ENCODE results near the gene GTF3C1.

Gene GTF3C1

DNA sequence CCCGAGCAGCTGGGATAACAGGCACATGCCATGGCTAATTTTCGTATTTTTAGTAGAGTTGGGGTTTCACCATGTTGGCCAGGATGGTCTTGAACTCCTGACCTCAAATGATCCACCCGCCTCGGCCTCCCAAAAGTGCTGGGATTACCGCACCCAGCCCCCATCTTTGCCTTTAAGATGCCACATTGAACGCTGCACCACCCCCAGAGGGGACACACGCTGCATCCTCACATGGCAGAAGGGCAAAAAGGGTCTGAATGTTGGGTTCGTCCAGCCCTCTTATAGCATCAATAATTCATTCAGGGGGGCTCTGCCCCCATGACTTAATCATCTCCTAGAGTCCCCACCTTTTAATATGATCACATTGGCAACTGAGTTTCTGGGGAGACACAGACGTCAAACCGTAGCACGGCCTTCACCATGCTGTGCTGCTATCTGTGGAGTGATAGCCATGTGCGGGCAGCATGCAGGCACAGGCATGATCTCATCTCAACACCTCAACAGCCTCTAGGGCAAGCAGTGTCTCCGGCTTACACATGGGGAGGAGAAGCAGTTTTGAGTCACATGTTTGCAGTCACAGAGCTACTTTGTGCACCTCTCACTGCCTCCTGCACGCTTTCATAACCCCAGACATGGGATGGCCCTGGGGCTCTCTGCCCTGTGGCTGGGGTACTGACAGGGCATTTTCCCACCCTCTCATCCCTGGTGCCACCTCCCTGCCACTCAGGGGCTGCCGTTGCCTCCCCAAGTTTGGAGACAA lies 117.8 kb downstream of the GTF3C1 start:
- H3K4me3 ChIP-seq (ENCODE audit: low read length): no peak overlapping the region
- peaks cover 11% of the 10 kb centered on the region; the same call in 1 of the 2 replicates for H3K4me1 ChIP-seq (ENCODE audit: low read length)
- H3K9me3 ChIP-seq (replicated peaks; ENCODE audit: insufficient read depth, low read length): no peaks in the 10 kb centered on the region
- H3K27me3 ChIP-seq (replicated peaks; ENCODE audit: insufficient read depth, low read length): no peaks in the 10 kb centered on the region
- no peaks in the 10 kb centered on the region for H3K36me3 ChIP-seq (replicated peaks; ENCODE audit: insufficient read depth, low read length)
- H3F3A ChIP-seq (ENCODE audit: insufficient read depth, low read length): no peaks in the 10 kb centered on the region
- no peak overlapping the region for H3K9ac ChIP-seq (ENCODE audit: low read length)
- TF ChIP-seq EZH2 (optimal IDR thresholded peaks at IDR 0.05; ENCODE audit: low read depth, low read length) (no peak), EZH2phosphoT487 (IDR thresholded peaks at IDR 0.05; ENCODE audit: low read length) (no peak)
- TF ChIP-seq, protein P1, sequence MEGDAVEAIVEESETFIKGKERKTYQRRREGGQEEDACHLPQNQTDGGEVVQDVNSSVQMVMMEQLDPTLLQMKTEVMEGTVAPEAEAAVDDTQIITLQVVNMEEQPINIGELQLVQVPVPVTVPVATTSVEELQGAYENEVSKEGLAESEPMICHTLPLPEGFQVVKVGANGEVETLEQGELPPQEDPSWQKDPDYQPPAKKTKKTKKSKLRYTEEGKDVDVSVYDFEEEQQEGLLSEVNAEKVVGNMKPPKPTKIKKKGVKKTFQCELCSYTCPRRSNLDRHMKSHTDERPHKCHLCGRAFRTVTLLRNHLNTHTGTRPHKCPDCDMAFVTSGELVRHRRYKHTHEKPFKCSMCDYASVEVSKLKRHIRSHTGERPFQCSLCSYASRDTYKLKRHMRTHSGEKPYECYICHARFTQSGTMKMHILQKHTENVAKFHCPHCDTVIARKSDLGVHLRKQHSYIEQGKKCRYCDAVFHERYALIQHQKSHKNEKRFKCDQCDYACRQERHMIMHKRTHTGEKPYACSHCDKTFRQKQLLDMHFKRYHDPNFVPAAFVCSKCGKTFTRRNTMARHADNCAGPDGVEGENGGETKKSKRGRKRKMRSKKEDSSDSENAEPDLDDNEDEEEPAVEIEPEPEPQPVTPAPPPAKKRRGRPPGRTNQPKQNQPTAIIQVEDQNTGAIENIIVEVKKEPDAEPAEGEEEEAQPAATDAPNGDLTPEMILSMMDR (IDR thresholded peaks at IDR 0.05; ENCODE audit: low read length): no peak
- H4K20me1 ChIP-seq (ENCODE audit: insufficient read depth, low read length): no peaks in the 10 kb centered on the region
- no peaks in the 10 kb centered on the region for H3K9me2 ChIP-seq (replicated peaks; ENCODE audit: insufficient read depth, low read length)
- no peaks in the 10 kb centered on the region for H3K79me2 ChIP-seq (ENCODE audit: low read length)
- no peak for DNase-seq
- no peak overlapping the region for H3K27ac ChIP-seq (ENCODE audit: low read length)
- H2AFZ ChIP-seq (ENCODE audit: low read length): no peak overlapping the region
- no peak overlapping the region for H3K4me2 ChIP-seq (ENCODE audit: low read depth, low read length)

DNA sequence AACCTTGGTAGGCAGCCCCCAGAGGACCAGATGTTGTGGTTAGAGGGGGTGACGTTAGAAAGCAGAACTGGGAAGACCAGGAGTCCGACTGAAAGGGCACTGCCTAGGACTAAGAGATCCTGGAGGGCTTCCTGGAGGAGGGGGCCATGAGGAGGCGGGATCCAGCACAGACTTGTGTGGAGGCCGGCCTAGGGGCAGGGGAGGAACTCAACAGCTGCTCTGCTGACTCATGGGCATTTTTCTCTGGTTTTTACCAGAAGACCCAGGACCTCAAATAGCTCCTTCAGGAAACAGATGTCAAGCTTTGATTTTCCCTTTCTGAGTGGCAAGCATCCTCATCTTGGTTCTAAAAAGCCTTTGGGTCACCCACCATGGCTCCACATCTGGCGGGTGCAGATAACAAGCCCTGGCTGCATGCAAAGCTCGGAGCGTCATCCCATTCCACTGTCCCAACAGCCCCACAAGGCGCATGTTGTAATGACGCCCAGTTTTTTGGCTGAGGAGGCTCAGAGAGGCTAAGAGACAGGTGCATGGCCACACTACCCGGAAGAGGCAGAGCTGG lies 118.7 kb downstream of the GTF3C1 start:
- no peaks in the 10 kb centered on the region for H4K20me1 ChIP-seq (ENCODE audit: insufficient read depth, low read length)
- no peak overlapping the region for H2AFZ ChIP-seq (ENCODE audit: low read length)
- no peaks in the 10 kb centered on the region for H3F3A ChIP-seq (ENCODE audit: insufficient read depth, low read length)
- H3K27me3 ChIP-seq (replicated peaks; ENCODE audit: insufficient read depth, low read length): no peaks in the 10 kb centered on the region
- TF ChIP-seq EZH2 (optimal IDR thresholded peaks at IDR 0.05; ENCODE audit: low read depth, low read length): no peak
- TF ChIP-seq, protein P1 (IDR thresholded peaks at IDR 0.05; ENCODE audit: low read length): no peak
- H3K79me2 ChIP-seq (ENCODE audit: low read length): no peaks in the 10 kb centered on the region
- H3K36me3 ChIP-seq (replicated peaks; ENCODE audit: insufficient read depth, low read length): no peaks in the 10 kb centered on the region
- H3K27ac ChIP-seq (ENCODE audit: low read length): no peak overlapping the region
- H3K4me1 ChIP-seq (ENCODE audit: low read length): peaks cover 11% of the 10 kb centered on the region; the same call in 1 of the 2 replicates
- no peak overlapping the region for H3K4me3 ChIP-seq (ENCODE audit: low read length)
- no peaks in the 10 kb centered on the region for H3K9me3 ChIP-seq (replicated peaks; ENCODE audit: insufficient read depth, low read length)
- no peak overlapping the region for H3K9ac ChIP-seq (ENCODE audit: low read length)
- DNase-seq: no peak
- no peak overlapping the region for H3K4me2 ChIP-seq (ENCODE audit: low read depth, low read length)
- H3K9me2 ChIP-seq (replicated peaks; ENCODE audit: insufficient read depth, low read length): no peaks in the 10 kb centered on the region

DNA sequence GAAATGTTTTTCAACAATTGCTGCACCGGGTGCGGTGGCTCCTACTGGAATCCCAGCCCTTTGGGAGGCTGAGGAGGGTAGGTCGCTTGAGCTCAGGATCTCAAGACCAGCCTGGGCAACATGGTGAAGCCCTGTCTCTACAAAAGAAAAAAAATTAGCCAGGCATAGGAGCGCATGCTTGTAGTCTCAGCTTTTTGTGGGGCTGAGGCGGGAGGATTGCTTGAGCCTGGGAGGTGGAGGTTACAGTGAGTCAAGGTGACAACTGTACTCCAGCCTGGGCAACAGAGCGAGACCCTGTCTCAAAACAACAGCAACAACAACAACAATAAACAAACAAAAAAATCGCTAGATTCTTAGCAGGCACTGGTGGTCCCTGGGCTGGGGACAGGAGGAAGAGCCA lies 119.2 kb downstream of the GTF3C1 start:
- H3K4me3 ChIP-seq (ENCODE audit: low read length): no peak overlapping the region
- H3K79me2 ChIP-seq (ENCODE audit: low read length): no peaks in the 10 kb centered on the region
- no peak overlapping the region for H2AFZ ChIP-seq (ENCODE audit: low read length)
- H3K4me1 ChIP-seq (ENCODE audit: low read length): peaks cover 11% of the 10 kb centered on the region; the same call in 1 of the 2 replicates
- H3K27ac ChIP-seq (ENCODE audit: low read length): no peak overlapping the region
- H3K9me3 ChIP-seq (replicated peaks; ENCODE audit: insufficient read depth, low read length): no peaks in the 10 kb centered on the region
- H3K9me2 ChIP-seq (replicated peaks; ENCODE audit: insufficient read depth, low read length): no peaks in the 10 kb centered on the region
- no peak overlapping the region for H3K9ac ChIP-seq (ENCODE audit: low read length)
- no peak overlapping the region for H3K4me2 ChIP-seq (ENCODE audit: low read depth, low read length)
- no peaks in the 10 kb centered on the region for H4K20me1 ChIP-seq (ENCODE audit: insufficient read depth, low read length)
- TF ChIP-seq EZH2phosphoT487 (IDR thresholded peaks at IDR 0.05; ENCODE audit: low read length) (no peak), EZH2 (optimal IDR thresholded peaks at IDR 0.05; ENCODE audit: low read depth, low read length) (no peak)
- TF ChIP-seq, protein P1 (IDR thresholded peaks at IDR 0.05; ENCODE audit: low read length): no peak
- DNase-seq: no peak
- no peaks in the 10 kb centered on the region for H3K27me3 ChIP-seq (replicated peaks; ENCODE audit: insufficient read depth, low read length)
- H3F3A ChIP-seq (ENCODE audit: insufficient read depth, low read length): no peaks in the 10 kb centered on the region
- no peaks in the 10 kb centered on the region for H3K36me3 ChIP-seq (replicated peaks; ENCODE audit: insufficient read depth, low read length)

Measured in MM.1S (cell line).